ENCODE results near the gene METTL15.
"Not testable (repeated sequence)": the region's sequence is repeated elsewhere in the genome, so short reads cannot be mapped to it uniquely, and the experiment has no call there.

Gene METTL15, protein sequence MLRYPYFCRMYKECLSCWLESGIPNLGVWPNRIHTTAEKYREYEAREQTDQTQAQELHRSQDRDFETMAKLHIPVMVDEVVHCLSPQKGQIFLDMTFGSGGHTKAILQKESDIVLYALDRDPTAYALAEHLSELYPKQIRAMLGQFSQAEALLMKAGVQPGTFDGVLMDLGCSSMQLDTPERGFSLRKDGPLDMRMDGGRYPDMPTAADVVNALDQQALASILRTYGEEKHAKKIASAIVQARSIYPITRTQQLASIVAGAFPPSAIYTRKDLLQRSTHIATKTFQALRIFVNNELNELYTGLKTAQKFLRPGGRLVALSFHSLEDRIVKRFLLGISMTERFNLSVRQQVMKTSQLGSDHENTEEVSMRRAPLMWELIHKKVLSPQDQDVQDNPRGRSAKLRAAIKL

DNA sequence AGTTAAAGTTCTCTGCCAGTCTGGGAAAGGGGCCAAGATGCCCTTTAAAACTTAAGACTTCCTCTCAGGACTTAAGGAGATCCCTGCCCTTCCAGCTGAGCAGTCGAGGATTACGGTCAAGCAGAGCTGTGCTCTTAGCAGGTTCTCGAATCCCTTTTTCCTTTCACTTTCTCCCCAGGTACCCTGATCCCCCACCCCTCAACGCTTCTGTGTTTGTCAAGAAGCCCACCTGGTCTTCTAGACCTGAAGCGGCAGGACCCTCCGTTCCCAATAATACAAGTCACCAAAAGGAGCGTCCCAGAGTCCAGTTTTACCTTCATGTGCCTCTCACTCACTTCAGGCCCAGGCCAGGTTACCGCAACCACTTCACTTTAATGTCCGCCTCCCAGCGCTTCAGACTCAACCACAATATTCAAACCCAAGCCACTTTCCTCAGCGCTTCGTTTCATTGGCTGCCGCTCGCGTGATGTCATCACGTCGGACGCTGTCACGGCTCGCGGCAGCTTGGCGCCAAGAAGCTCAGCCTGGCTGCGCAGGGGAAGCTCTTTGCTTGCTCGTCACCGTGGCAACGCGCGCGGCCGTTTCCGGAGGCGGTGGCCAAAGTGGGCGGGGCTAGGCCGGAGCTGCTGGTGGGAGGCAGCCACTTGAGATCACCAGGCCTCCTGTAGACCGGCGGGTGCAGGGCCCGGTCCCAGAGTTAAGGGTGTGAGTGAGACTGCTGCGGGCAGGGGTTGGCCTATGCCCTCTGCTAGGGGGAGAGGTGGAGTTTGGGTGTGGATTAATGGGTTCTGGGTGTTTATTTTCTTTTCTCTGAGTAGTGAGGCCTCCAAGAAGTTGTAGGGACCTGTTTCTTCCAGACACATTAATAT lies at the start of gene METTL15, which contains the start of gene KIF18A:
Gene METTL15, plus strand, starts transcription at position 639 of the 869 bp plus-strand sequence. CDS start 4,947 bp downstream, outside the sequence.
Gene KIF18A, minus strand, starts transcription at position 407 of the 869 bp plus-strand sequence. CDS start 10,209 bp downstream, outside the sequence.
- H3K4me3 ChIP-seq: peak within 1 kb of the TSS; percentile 41 to 80 (median 58)
- peak within 1 kb of the TSS; percentile 20 to 91 (median 84) for H3K27ac ChIP-seq

GRCh38 chr11:28071305-28071704 lies 36.9 kb upstream of the METTL15 start:
- Histone ChIP-seq H3K27ac (no peak overlapping the region), H3K4me3 (no peak overlapping the region)

DNA sequence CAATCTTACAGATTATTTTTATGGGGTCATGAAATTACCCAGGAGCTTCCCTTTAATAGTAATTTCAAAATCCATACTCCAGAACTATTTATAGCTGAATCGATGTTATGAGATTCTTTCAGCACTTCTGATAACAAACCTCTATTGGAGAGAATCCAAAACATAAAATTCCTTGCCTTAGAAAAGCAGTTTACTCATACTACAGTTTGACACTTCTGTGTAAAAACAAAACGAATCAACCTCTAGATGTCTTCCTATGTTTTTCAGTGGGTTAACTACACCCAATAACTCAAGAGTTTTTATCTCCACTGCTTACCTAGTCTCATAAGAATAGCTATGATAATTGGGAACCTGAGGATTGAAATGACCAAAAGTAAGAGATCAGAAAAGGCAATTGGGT lies 35.9 kb upstream of the METTL15 start:
- Histone ChIP-seq H3K27ac (no peak overlapping the region), H3K4me3 (no peak overlapping the region)

GRCh38 chr11:28077521-28077920 lies 30.7 kb upstream of the METTL15 start:
- Histone ChIP-seq H3K4me3 (no peak overlapping the region), H3K27ac (no peak overlapping the region)

GRCh38 chr11:28083118-28083517 lies 25.1 kb upstream of the METTL15 start:
- H3K4me3 ChIP-seq: no peak overlapping the region
- H3K27ac ChIP-seq: no peak overlapping the region

- H3K27ac ChIP-seq: no peak overlapping the region
Observed at GRCh38 chr11:28086569-28086968, 21.6 kb upstream of the METTL15 start.

GRCh38 chr11:28087192-28087591 lies 21.0 kb upstream of the METTL15 start:
- not testable (repeated sequence) for H3K4me3 ChIP-seq, H3K27ac ChIP-seq

More at GRCh38 chr11:28086569-28086968, 21.6 kb upstream of the METTL15 start:
- no peak overlapping the region for H3K4me3 ChIP-seq

DNA sequence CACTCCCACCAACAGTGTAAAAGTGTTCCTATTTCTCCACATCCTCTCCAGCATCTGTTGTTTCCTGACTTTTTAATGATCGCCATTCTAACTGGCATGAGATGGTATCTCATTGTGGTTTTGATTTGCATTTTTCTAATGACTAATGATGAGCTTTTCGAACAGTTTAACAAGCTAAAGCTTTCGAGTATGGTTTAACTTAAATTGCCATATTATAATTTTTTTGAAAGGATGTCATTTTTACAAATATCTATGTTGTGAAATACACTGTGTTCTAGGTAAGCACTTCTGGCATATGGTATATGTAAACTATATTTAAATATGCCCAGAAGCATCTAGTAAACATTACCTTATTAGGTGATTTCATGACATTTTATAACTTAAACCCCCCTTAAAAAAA lies 20.5 kb upstream of the METTL15 start:
- H3K27ac ChIP-seq, H3K4me3 ChIP-seq: not testable (repeated sequence)

DNA sequence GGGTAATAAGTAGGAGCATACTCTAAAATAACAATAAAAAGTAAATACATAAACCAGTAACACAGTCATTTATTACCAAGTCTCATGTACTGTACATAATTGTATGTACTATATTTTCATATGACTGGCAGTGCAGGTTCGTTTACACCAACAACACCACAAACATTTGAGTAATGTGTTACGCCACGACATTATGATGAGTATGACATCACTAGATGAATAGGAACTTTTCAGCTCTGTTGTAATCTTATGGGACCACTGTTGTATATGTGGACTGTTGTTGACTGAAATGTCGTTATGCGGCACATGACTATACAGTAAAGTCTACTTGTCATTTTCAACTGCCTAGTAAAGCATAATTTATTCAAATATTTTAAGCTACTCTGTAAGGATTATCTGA lies 18.8 kb upstream of the METTL15 start:
- H3K27ac ChIP-seq: no peak overlapping the region
- H3K4me3 ChIP-seq: no peak overlapping the region

- Histone ChIP-seq H3K4me3 (no peak overlapping the region), H3K27ac (no peak overlapping the region)
Observed at GRCh38 chr11:28090052-28090749, 18.0 kb upstream of the METTL15 start.

GRCh38 chr11:28092786-28093185 lies 15.4 kb upstream of the METTL15 start:
- H3K27ac ChIP-seq: no peak overlapping the region
- no peak overlapping the region for H3K4me3 ChIP-seq

DNA sequence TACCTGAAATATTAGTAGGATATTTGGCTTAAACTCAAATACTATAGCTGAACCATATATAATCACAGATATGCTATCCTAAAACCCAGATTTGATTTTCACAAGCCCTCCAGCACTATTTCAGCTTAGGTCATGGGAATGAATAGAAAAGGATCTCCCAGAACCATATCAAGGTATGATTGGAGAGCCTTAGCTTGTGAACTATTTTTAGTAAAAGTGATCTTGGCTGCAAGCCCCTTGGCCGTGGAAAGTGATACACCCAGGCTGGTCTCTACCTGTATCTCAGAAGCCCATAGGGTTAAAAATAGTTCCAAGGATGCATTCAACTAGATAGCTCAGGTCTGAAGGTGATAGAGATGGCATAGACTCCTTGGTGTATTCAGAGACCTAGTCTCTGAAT lies 9.9 kb upstream of the METTL15 start:
- H3K27ac ChIP-seq: no peak overlapping the region
- no peak overlapping the region for H3K4me3 ChIP-seq

GRCh38 chr11:28099715-28100114 lies 8.5 kb upstream of the METTL15 start:
- Histone ChIP-seq H3K27ac (no peak overlapping the region), H3K4me3 (no peak overlapping the region)

GRCh38 chr11:28100665-28101064 lies 7.5 kb upstream of the METTL15 start:
- no peak overlapping the region for H3K27ac ChIP-seq
- no peak overlapping the region for H3K4me3 ChIP-seq

DNA sequence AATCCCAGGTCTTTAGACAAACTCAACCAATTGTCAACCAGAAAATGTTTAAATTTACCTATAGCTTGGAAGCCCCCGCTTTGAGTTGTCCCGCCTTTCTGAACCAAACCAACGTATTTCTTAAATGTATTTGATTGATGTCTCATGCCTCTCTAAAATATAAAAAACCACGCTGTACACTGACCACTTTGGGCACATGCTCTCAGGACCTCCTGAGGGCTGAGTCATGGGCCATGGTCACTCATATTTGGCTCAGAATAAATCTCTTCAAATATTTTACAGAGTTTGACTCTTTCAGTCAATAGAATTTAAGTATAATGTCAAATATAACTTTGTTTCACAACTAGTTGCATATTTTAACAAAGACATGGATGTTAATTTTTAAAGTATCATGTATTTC lies 5.9 kb upstream of the METTL15 start:
- H3K27ac ChIP-seq, H3K4me3 ChIP-seq: not testable (repeated sequence)

DNA sequence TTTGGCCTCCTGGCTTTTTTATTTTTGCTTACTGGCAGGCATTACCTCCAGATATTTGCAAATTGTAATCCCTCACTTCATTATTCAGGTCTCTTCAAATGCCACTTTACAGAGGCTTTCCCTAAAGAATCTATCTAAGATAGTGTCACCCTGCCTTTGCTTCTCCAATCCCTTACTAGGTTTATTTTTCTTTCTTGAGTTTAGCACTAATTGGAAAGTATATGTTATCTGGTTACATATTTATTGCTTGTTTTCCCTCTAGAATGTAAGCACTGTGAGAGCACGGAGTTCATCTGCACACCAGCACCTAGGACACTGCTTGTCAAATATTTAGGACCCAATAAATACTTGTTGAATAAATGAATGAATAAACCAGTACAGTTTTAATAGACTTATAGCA lies 3.8 kb upstream of the METTL15 start:
- Histone ChIP-seq H3K4me3 (no peak overlapping the region), H3K27ac (no peak overlapping the region)

- H3K27ac ChIP-seq: no peak overlapping the region
- no peak overlapping the region for H3K4me3 ChIP-seq
Observed at GRCh38 chr11:28104984-28105383, 3.2 kb upstream of the METTL15 start.

DNA sequence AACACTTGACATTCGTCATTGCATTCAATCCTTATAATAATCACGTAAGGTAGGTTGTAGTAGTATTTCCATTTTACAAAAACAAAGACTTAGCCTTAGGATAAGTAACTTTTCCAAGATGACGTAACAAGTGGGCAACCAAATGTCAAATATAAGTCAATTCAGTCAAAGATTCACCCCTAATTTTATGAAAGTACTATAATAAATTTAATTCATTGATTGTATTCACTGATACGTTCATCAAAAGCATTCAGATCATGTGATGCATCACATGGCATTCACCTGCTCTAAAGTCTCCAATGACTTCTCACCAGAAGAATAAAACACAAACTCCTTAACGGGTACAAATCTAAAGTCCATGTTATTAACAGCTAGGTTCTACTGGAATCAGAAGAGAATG lies 2.3 kb upstream of the METTL15 start:
- Histone ChIP-seq H3K27ac (no peak overlapping the region), H3K4me3 (no peak overlapping the region)

GRCh38 chr11:28106353-28107043 lies 1.7 kb upstream of the METTL15 start:
- peak overlapping the region in 1 of 21 experiments; percentile 84 for H3K27ac ChIP-seq

More at GRCh38 chr11:28106353-28107043, 1.7 kb upstream of the METTL15 start:
- H3K4me3 ChIP-seq: peak overlapping the region in 1 of 7 experiments; percentile 50

Data from skin epidermis (tissue), 12 donors.